Ishikawa (cell line): Measurements from ENCODE around the gene LPP.

Experiments used
- CEBPB ChIP-seq: IDR thresholded peaks from 2 replicates; pipeline ENCODE4 v1.6.1; 2012
- CREB1 ChIP-seq: IDR thresholded peaks from 2 replicates; pipeline ENCODE4 v1.6.1; 2012; ENCODE audit warnings: low read depth
- EGR1 ChIP-seq: IDR thresholded peaks from 2 replicates; pipeline ENCODE4 v1.6.1; 2012
- EP300 ChIP-seq: IDR thresholded peaks from 2 replicates; pipeline ENCODE4 v1.6.1; 2012; ENCODE audit warnings: borderline replicate concordance
- FOXM1 ChIP-seq: IDR thresholded peaks from 2 replicates; pipeline ENCODE4 v1.6.1; 2012; ENCODE audit warnings: low read depth, borderline replicate concordance
- MAX ChIP-seq: IDR thresholded peaks from 2 replicates; pipeline ENCODE4 v1.6.1; 2012
- NFIC ChIP-seq: IDR thresholded peaks from 2 replicates; pipeline ENCODE4 v1.6.1; 2012
- RAD21 ChIP-seq: IDR thresholded peaks from 2 replicates; pipeline ENCODE4 v1.6.1; 2012; ENCODE audit warnings: low read depth
- REST ChIP-seq: IDR thresholded peaks from 2 replicates; pipeline ENCODE4 v1.6.1; 2012; ENCODE audit warnings: low read depth, mild to moderate bottlenecking
- TAF1 ChIP-seq: IDR thresholded peaks from 2 replicates; pipeline ENCODE4 v1.6.1; 2012; ENCODE audit warnings: low read depth, mild to moderate bottlenecking
- TCF12 ChIP-seq: IDR thresholded peaks from 2 replicates; pipeline ENCODE4 v1.6.1; 2012; ENCODE audit warnings: low read depth
- TEAD4 ChIP-seq: IDR thresholded peaks from 2 replicates; pipeline ENCODE4 v1.6.1; 2012
- USF1 ChIP-seq: IDR thresholded peaks from 2 replicates; pipeline ENCODE4 v1.6.1; 2012
- YY1 ChIP-seq: IDR thresholded peaks from 2 replicates; pipeline ENCODE4 v1.6.1; 2012; ENCODE audit warnings: low read depth
- ZBTB7A ChIP-seq: IDR thresholded peaks from 2 replicates; pipeline ENCODE4 v1.6.1; 2012; ENCODE audit warnings: low read depth

Gene LPP

DNA sequence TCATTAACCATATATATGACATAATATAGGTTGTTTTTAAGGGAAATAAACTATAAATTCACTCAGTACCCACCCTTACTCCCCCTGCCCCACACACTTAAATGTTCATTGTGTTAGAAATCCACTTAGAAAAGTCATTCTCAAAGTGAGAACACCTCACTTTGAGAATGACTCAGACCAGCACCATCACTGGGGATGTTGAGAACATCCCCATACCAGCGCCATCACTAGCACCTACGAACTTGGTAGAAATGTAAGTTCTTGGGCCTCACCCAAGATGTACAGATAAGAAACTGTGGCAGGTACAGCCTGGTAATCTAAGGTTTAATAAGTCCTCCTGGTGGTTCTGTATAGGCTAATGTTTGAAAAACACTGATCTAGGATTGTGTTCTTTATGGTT is 362.6 kb downstream of the LPP start:
- no peak for TF ChIP-seq ZBTB7A
- TF ChIP-seq USF1 = no peak
- TF ChIP-seq EP300 = no peak
- no peak for TF ChIP-seq MAX
- no peak for TF ChIP-seq CEBPB

DNA sequence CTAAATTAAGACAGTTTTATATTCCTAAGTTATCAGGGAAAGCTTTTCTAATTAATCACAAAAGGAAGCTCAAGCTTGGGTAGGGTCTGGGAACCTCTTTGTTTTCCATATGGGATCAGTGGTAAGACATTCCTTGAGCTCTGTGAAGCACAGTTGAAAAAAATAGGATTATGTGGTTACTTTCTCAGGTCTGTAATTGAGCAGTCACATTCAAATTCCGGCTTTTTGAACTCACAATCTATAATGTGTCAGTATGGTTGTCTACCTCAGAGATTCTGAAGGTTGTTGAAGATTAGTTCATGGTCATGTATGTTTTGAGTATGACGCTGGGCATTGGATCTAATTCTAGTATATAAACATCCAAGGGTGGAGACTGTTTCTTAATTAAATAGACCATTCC is 364.5 kb downstream of the LPP start:
- TF ChIP-seq FOXM1 (no peak), USF1 (no peak), YY1 (no peak), CEBPB (no peak), TAF1 (no peak), TEAD4 (no peak), MAX (no peak), RAD21 (no peak), TCF12 (no peak), CREB1 (no peak), ZBTB7A (no peak), EGR1 (no peak), REST (no peak), NFIC (no peak), EP300 (no peak)

DNA sequence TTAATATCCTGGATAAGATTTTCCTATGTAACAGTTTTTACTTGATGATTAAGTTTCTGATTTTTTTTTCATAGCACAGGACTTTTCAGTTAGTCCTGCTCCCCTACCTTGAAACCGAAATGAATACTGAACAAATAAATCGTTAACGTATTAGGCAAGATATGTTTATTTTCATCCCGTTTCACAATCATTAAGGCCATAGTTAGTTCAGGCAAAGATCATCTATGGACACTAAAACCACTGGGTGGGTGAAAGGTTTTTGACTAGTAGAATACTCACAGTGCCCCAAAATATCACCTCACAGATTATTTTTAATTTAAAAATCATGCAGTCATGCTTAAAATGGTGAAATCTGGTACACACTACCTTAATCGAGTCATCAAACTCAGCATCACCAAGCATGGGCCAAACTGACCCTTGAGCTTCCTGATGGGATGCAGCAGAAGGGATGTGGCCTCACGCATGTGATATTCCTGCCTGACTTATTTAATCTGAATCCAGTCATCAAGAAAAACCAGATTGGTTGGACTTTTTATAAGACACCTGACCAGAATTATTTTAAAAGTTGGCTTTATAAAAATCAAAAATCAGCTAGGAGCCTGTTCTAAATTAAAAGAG is 365.0 kb downstream of the LPP start:
- TF ChIP-seq CEBPB = no peak
- no peak for TF ChIP-seq USF1
- TF ChIP-seq MAX = no peak
- TF ChIP-seq REST = no peak
- TF ChIP-seq RAD21 = no peak
- no peak for TF ChIP-seq ZBTB7A
- no peak for TF ChIP-seq CREB1

GRCh38 chr3:188520466-188520865 is 366.5 kb downstream of the LPP start:
- TF ChIP-seq TAF1 (no peak), EGR1 (no peak), NFIC (no peak), TCF12 (no peak), YY1 (no peak), USF1 (no peak), TEAD4 (no peak), REST (no peak), CEBPB (no peak), MAX (no peak), CREB1 (no peak), FOXM1 (no peak), EP300 (no peak), RAD21 (no peak), ZBTB7A (no peak)
